Cerebellar nuclear complex (tissue), 1 donor: ENCODE data around the gene ELAVL3.
"Not testable (repeated sequence)": the region's sequence is repeated elsewhere in the genome, so short reads cannot be mapped to it uniquely, and the experiment has no call there.

ENCODE experiments used
- DNase-seq, 2 experiments: peaks; one replicate each; lab custom pipeline; 2025; lab: John Stamatoyannopoulos, UW

ELAVL3 gene

DNA sequence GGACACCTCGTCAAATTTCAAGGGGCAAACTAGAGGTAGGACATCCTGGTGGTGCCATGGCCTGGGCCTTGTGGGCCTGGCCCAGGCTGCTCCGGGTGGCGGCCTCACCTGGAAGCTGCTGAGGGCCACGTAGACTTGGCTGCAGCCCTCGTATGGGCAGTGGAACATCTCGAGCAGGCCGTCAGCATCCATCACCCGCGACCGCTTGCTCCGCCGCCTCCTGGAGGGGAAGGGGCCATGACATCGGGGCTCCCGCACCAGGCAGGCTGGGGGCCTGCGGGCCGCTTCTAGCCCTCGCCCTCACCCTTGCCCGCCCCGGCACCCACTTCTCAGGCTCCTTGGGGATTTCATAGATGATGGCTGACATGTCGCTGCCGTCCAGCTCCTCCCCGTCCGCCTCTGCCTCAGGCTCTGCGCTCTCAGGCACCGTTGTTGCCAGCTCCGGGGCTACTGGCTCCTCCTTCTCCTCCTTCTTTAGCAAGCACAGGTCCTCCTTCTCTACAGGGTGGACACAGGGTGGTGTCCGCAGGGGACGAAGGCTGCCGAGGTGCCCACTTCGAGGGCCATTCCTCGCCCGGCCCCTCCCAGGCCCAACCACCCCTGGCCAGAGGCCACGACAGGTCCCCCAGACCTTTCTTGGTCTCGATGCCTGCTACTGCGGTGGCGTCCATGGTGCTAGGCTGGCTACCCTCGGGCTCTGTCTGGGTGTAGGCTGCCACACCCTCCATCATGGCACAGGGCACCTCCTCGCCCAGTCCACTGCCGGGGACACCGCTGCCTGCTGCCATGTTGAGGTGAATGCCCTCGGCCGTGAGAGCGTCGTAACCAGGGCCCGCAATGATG lies 6.0 kb upstream of the ELAVL3 start:
- no peak for DNase-seq

DNA sequence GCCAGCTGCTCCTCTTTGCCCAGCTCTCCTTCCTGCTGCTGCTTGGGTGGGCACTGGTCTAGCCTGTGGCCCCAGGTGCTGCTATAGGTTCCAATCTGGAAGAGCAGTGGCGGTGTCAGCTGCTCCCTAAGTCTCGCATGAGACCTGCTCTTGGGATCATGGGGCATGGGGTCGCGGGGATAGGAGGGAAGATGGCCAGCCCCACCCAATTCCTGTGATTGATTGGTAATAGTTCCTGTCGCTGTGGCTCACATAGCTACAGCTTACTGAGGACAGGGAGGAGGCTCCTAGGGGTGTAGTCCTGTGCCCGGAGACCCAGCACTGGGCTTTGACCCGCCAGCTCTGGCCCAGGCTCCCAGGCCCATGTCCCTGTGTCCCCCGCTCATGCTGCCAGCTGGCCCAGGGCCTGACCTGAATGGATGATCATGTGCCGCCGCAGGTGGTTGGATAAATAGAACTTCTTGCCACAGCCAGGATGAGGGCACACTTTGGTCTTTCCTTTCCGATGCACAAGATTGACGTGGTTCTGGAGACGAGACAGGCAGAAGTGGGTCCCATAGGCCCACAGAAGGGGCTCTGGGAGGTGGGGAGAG lies 4.5 kb upstream of the ELAVL3 start:
- DNase-seq, result no peak

DNA sequence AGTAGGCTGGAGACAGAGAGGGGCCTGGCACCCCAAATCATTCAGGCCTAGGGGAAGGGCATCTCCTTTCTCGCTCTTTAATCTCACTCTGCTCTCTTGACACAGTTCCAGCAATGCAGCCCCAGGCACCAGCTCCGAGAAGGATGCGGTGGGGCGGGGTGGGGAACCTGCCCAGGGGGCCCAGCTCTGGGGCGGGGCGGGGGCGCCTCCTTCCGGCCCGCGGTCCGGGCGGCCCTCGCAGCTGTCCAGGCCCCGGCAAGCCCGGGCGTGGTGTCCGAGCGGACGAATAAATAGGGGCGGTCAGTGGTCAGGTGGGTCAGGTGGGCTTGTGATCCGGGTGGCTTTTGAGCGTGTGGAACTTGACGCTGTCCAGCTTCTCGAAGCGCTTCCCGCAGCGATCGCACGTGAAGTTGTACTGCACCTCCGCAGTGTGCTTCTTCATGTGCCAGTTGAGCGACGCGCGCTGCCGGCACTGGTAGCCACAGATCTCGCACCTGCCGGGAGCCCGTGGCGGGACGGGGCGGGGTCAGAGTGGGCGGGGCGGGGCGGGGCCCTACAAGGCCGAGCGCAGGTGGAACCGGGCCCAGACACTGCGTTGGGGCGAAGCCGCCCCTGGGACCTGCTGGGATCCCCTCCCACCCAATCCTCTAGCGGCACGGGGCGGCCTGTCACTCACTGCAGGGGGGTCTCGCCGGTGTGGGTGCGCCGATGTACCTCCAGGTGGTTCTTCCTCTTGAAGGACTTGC lies 2.7 kb upstream of the ELAVL3 start:
- DNase-seq, result no peak

DNA sequence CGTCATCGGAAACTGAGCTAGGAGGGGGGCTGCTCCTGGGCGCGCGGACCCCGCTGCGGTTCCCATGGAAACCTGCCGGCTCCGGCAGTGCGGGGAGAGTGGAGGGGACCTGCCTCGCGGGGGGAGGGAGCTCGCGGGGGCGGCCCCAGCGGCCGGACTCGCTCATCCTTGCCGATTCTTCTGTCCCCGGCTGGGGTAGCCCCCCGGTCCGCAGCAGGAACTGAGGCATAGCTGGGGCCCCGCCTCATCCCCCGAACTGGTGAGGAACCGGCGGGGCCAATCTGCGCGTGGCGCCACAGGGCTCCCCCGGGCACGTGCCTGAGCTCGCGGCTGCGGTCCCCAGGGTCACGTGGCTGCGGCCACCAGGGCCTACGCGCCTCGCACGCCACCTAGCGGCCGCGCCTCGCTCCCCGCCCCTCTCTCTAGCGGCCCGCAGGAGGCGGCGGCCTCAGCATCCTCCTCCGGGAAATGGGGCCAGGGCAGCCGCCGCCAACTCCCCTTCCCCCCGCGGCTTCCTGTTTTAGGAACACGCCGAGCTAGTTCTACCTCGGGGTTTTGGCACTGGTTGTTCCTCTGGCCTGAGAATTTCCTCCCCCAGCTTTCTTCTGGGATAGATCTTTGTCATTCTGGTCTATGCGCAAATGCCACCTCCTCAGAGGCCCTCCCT lies 1.7 kb upstream of the ELAVL3 start:
- DNase-seq, result peak in 1 of 2 experiments; percentile 70

DNA sequence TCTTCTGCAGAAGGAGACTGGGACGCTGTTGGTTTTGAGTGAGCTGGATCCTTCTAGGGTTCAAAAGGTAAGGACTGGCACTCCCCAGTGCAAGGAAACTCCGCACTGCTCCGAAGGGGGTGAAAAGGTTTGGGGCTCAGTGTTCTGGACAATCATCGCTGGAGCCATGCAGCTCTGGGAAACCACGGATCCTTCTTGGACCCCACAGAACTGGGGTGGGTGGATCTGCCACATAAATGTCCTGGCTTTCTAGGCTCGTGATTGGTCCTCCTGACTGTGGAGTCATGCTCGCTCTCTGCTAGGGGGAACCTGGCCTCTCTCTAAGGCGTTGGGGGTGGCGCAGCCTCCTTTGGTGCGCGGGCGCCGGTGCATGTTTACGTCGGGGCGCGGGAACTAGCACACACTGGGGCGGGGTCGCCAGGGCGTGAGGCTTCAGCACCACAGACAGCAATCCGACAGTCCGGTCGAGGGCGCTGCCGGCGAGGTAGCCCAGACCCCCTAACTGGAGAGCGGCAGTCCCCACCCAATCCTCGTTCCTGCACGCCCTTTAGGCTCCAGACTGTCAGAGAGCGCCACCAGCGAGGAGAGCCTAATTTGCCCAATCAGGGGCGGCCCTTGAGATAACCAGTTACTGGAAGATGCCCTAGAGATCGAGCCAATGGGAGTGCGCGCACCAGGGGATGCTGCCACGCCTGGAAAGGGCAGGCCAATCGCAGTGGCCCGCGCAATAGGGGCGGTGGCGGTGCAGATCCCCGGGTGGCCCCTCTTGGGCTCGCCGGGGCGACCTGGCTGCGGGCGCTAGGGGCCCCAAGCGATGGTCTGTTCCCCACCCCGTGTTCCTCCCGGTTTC lies 913 bp upstream of the ELAVL3 start:
- DNase-seq, result peak; percentile 91 to 98

DNA sequence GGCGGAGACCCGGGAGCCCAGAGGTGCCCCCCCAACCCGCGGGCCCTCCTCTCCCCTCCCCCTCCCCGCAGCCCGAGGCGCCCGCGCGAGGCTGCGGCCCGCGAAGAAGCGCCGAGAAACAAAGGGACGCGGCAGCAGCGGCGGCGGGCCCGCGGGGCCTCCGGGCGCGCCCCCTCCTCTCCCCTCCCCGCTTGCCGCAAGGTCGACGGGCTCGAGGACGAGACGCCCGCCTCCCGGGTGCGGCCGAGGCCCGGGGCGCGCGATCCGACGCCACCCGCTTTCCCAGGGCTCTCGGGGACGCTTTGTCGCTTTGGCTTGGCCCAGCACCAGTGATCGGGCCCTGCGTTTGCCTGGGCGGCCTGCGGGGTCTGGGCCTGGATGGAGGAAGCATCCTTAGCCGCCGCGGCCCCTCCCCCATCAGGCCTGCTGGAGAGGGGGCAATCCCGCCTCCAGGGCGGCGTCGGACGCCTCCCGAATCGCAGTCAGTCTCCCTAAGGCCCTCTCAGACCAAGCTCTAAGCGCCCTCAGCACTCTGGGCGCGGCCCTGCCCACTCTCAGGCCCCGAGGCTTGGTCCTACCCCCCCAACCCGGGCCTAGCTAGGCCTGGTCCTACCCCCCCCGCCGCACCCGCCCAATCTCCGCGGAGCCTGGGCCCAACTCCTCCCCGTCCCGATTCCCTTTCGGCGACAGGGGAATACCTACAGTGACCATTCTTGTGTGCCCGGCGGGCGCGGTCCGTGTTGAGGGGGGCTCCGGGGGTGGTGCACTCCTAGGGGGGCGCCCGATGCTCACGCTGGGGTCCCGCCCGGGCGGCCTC lies 740 bp downstream of the ELAVL3 start:
- DNase-seq, result no peak

DNA sequence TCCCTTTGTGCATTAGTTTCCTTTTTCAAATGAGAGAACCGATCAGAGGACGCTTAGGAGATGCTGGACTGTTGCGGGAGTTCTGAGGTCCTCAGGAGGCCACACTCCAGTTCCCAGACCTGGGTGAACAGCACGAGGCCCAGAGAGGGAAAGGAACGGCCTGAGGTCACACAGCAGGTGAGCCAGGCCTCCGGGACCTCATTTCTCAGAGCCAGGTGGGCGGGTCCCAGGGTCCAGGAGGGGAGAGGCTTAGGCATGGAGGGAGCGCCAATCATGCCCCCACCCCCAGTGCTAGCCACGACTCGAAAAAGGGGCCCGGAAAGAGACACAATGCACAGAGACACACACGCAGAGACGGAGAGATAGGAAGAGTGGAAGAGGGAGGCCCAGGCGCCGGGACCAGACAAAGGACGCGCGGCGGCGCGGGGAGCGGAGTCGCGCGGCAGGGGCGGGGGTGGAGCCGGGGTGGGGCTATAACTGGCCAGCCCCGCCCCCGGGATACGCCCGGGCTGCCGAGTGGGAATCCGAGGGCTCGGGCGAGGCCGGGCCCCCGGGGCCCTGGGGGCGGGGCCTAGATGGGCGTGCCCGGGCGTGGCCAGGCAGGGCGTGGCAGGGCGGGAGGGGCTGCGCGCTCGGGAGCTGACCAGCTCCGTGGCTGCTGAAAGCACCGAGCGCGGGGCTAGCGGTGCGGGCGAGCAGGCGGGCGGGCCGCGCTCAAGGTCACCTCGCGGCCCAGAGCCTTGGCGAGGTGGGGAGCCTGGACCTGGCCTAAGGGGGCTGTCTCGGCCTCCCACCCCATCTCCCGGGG lies 1.6 kb downstream of the ELAVL3 start:
- DNase-seq, result no peak

DNA sequence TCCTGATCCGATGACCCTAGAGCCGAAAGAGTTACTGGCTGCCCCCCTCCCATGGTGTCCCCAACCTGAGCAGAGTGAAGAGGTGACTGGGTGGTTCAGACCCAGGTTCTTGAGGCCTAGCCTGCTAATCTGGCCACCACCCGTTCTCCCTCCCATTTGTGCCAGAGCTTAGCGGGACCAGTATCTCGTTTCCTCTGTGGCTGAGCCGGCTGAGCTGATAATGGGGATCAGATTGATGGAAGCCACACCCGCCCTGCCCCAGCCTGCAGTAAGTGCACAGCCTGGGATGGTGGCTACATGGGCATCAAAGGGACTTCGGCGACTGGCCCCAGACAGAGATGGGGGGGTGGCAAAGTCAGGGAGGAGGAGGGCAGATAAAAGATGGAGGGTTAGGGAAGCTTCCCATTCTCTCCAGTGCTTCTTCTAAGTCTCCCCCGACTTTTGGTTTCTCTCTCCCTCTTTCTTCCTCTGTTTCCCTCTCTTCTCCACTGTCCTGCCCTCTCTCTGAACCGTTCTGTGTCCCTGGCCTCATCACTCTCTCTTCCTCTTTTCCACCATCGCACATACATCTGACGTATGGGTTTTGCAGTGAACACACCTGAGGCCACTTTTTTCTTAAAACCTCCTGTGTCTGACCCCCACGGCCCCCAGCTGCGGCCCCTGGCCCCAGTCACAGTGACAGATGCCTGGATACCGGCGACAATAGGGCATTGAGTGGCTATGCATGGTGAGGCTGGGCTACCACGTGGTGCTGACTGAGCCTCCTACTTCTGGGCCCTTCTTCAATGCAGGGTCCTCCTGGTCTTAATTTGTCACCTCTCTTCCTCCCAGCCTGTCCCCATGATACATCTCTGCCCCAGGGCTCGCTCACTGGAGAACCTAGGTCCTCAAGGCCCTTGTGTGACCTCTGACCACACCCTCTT lies 2.4 kb downstream of the ELAVL3 start:
- DNase-seq, result no peak

DNA sequence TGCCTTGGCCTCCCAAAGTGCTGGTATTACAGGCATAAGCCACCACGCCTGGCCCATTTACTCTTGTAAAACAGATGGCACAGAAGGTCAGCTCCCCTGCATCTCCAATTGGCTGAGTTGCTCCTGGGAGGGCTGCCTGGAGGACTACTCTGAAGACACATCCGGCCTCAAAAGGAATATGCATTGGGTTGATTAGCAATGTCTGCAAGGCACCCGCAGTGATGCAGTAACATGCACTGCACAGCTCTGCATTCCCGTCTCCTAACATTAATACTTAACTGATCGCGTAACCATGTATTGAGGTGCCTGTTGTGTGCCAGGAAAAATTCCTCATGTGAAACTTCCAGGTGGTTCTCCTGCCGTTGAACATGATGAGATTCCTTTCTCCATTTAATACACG lies 5.0 kb downstream of the ELAVL3 start:
- DNase-seq, result no peak

DNA sequence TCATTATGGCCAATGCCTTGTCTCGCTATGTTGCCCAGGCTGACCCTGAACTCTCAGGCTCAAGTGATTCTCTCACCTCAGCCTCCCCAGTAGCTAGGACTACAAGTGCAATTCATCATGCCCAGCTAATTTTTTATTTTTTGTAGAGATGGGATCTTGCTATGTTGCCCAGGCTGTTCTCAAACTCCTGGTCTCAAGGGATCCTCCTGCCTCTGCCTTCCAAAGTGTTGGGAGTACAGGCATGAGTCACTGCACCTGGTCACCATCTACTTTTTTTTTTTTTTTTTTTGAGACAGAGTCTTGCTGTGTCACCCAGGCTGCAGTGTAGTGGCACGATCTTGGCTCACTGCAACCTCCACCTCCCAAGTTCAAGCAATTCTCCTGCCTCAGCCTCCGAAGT lies 5.5 kb downstream of the ELAVL3 start:
- DNase-seq, result not testable (repeated sequence)

DNA sequence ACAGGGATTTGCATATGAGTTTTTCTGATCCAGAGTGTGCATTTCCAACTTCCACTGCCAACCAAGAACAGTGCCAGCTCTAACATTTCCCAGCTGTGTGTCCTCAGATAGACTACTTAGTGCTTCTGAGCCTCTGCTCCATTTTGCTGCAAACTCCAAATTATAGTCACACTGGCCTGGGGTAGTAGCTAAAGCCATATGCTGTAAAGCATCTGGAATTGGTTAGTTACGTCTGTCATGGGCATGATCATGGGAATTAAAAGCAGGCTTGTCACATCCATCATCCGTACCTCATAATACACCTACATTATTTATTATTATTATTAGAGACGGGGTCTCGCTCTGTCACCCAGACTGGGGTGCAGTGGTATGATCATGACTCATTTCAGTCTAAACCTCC lies 7.1 kb downstream of the ELAVL3 start:
- DNase-seq, result no peak

DNA sequence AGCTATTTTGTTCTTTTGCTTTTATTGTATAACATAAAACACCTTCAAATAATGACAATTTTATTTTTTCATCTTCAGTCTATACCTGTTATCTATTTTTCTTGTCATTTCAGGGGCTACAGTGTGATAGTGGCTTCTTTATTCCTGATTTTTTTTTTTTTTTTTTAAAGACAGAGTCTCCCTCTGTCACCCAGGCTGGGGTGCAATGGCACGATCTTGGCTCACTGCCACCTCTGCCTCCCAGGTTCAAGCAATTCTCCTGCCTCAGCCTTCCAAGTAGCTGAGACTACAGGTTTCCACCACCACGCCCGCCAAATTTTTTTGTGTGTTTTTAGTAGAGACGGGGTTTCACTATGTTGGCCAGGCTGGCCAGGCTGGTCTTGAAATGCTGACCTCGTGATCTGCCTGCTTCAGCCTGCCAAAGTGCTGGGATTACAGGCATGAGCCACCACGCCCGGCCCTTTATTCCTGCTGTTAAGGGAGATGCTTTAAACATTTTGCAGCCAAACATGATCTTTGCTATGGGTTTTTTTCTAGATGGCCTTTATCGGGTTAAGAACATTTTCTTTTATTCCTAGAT lies 12.5 kb downstream of the ELAVL3 start:
- DNase-seq, result not testable (repeated sequence)

DNA sequence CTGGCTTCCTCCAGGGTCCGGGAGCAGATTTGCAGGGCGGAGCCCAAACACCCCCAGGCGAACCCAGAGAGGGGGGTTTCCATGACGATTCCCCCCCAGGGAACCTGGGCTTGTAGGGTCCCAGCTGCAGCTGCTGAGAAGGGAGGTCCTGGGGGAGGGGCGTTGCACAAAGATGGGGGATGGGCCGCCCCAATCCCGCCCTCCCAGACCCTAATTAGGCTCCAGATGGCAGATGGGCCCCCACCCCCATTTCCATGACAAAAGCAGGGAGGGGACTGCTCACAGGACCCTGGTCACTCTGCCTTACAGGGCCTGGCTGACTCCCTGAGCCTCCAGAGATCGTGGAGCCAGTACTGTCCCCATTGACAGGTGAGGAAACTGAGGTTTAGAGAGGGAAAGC lies 15.2 kb downstream of the ELAVL3 start:
- no peak for DNase-seq

DNA sequence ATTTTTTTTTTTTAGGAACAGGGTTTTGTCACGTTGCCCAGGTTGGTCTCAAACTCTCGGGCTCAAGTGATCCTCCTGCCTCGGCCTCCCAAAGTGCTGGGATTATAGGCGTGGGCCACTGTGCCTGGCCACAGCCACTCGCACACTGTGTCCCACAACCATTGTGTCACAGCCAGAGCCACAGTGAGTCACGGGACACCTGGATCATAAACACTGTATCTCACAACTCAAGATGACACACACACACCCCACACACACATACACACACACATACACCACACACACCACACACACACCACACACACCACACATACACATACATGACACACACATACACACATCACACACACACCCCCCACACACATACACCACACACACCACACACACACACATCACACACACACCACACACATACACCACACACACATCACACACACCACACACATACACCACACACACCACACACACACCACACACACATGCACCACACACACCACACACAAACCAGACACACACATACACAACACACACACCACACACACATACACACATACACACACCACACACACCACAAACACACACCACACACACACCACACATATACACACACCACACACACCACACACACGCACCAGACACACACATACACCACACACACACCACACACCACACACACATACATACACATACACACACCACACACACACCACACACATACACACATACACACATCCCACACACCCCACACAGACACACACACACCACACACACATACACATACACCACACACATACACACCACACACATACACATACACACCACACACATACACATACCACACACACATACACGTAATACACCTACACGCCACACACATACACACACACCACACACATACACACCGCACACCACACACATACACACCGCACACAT lies 16.2 kb downstream of the ELAVL3 start:
- DNase-seq, result no peak

DNA sequence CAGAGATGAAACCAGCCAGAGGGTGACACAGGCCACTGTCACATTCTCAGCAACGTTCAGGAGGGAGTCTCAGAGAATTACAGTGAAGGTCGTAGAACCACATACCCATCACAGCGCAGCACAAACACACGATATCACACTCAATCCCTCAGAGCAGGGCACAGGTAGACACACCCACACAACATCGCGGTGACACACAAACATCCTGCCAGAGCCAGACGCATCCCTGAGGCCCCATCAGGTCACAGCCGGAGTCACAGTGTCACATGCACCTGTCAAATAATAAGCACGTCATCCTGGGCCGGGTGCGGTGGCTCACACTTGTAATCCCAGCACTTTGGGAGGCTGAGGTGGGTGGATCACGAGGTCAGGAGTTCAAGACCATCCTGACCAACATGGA lies 17.5 kb downstream of the ELAVL3 start:
- DNase-seq, result no peak

DNA sequence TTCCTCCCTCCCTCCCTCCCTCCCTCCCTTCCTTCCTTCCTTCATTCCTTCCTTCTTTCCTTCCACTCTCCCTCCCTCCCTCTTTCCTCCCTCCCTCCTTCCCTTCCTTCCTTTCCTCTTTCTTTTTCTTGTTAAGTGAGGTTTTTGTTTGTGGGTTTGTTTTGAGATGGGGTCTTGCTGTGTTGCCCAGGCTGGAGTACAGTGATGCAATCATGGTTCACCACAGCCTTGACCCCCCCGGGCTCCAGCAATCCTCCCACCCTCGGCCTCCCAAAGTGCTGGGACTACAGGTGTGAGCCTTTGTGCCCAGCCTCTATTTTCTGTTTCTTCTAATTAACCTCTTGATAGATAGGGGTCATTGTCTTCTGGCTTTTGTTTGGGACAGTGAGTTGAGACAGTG lies 19.4 kb downstream of the ELAVL3 start:
- DNase-seq, result no peak

DNA sequence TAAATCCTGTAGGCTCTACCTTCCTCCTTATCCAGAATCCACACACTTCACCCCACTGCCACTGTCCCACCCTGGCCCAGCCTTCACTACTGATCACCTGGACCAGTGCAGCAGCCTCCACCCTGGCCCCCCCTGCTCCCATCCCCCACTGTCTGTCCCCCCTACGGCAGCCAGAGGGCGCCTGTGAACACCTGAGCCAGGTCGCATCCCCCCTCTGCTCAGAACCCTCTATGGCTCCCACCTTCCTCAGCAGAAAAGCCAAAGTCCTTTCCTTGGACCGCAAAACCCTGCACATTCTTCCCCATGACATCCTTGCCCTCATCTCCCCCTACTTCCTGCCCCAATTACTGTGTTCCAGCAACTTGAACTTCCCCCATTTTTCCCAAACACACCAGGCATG lies 20.6 kb downstream of the ELAVL3 start:
- no peak for DNase-seq
